Astrocyte (in vitro differentiated cells and primary cell): Measurements from ENCODE around the gene FSD1. TPM values are rescaled to one million over a fixed set of nuclear protein-coding genes. Genes with fewer than 3 reads are reported as not detected.

Source experiments
- DNase-seq: peaks from one replicate; pipeline ENCODE4 v3.0.0-alpha.2; 2010; ENCODE audit warnings: low read depth
- FAIRE-seq: peaks from 2 replicates; lab custom pipeline; 2011; peaks lifted over from hg19 to GRCh38; lab: Jason Lieb, UNC
- H2AFZ ChIP-seq: 2 replicates; pipeline ENCODE4 v1.6.0; 2012; ENCODE audit warnings: low read depth, low read length, inconsistent platforms
- H3K27ac ChIP-seq: 2 replicates; pipeline ENCODE4 v1.5.1; 2011; ENCODE audit warnings: low read depth, low read length, inconsistent platforms
- H3K27me3 ChIP-seq: 2 replicates; pipeline ENCODE4 v1.6.0; 2011; ENCODE audit warnings: low read length, inconsistent platforms; ENCODE audit not compliant: insufficient read depth
- H3K36me3 ChIP-seq: 2 replicates; pipeline ENCODE4 v1.5.1; 2011; ENCODE audit warnings: low read length, inconsistent platforms; ENCODE audit not compliant: insufficient read depth
- H3K4me1 ChIP-seq: 2 replicates; pipeline ENCODE4 v1.5.1; 2011; ENCODE audit warnings: low read length, inconsistent platforms; ENCODE audit not compliant: insufficient read depth
- H3K4me2 ChIP-seq: 2 replicates; pipeline ENCODE4 v1.6.0; 2012; ENCODE audit warnings: low read length, inconsistent platforms
- H3K4me3 ChIP-seq: 2 replicates; pipeline ENCODE4 v1.5.1; 2011; ENCODE audit warnings: low read depth, mild to moderate bottlenecking, low read length, inconsistent platforms; ENCODE audit not compliant: insufficient read depth
- H3K79me2 ChIP-seq: 2 replicates; pipeline ENCODE4 v1.6.0; 2012; ENCODE audit warnings: mild to moderate bottlenecking, low read length, inconsistent platforms; ENCODE audit not compliant: insufficient read depth
- H3K9ac ChIP-seq: 2 replicates; pipeline ENCODE4 v1.6.0; 2012; ENCODE audit warnings: mild to moderate bottlenecking, low read length, inconsistent platforms
- H3K9me3 ChIP-seq: 2 replicates; pipeline ENCODE4 v1.5.1; 2012; ENCODE audit warnings: low read depth, mild to moderate bottlenecking, low read length, inconsistent platforms; ENCODE audit not compliant: insufficient read depth
- H4K20me1 ChIP-seq: 2 replicates; pipeline ENCODE4 v1.6.0; 2012; ENCODE audit warnings: low read length, inconsistent platforms; ENCODE audit not compliant: insufficient read depth
- H3K27ac Mint-ChIP-seq: one replicate; pipeline ENCODE4 v1.8.0; 2021; ENCODE audit warnings: mild to moderate bottlenecking, mixed read lengths; ENCODE audit not compliant: unreplicated experiment
- H3K27me3 Mint-ChIP-seq: one replicate; pipeline ENCODE4 v1.8.0; 2021; ENCODE audit warnings: low read depth, mixed read lengths; ENCODE audit not compliant: unreplicated experiment
- H3K36me3 Mint-ChIP-seq: one replicate; pipeline ENCODE4 v1.8.0; 2021; ENCODE audit warnings: low read depth, mixed read lengths; ENCODE audit not compliant: unreplicated experiment
- H3K4me1 Mint-ChIP-seq: one replicate; pipeline ENCODE4 v1.8.0; 2021; ENCODE audit warnings: low read depth, mixed read lengths; ENCODE audit not compliant: unreplicated experiment
- H3K4me3 Mint-ChIP-seq: one replicate; pipeline ENCODE4 v1.8.0; 2021; ENCODE audit warnings: mild to moderate bottlenecking, moderate library complexity, mixed read lengths; ENCODE audit not compliant: unreplicated experiment
- H3K9me3 Mint-ChIP-seq: one replicate; pipeline ENCODE4 v1.8.0; 2021; ENCODE audit warnings: mild to moderate bottlenecking, mixed read lengths; ENCODE audit not compliant: unreplicated experiment
- EZH2 ChIP-seq: IDR thresholded peaks from 2 replicates; pipeline ENCODE4 v1.6.1; 2012; ENCODE audit warnings: mild to moderate bottlenecking, low read length, inconsistent platforms; ENCODE audit not compliant: insufficient read depth
- total RNA-seq: library from RNA; stranded (reverse); gene quantifications from 2 replicates; pipeline ENCODE4 v1.2.1, GENCODE V29; 2021
- TF ChIP-seq, protein P1 (sequence below): IDR thresholded peaks from 2 replicates; pipeline ENCODE4 v1.5.1; 2011; ENCODE audit warnings: low read depth, mild to moderate bottlenecking, inconsistent platforms, low read length, moderate library complexity; ENCODE audit not compliant: insufficient read depth

Gene FSD1
- total RNA-seq, 1 donor from 2014 or later = 15.1 TPM

DNA sequence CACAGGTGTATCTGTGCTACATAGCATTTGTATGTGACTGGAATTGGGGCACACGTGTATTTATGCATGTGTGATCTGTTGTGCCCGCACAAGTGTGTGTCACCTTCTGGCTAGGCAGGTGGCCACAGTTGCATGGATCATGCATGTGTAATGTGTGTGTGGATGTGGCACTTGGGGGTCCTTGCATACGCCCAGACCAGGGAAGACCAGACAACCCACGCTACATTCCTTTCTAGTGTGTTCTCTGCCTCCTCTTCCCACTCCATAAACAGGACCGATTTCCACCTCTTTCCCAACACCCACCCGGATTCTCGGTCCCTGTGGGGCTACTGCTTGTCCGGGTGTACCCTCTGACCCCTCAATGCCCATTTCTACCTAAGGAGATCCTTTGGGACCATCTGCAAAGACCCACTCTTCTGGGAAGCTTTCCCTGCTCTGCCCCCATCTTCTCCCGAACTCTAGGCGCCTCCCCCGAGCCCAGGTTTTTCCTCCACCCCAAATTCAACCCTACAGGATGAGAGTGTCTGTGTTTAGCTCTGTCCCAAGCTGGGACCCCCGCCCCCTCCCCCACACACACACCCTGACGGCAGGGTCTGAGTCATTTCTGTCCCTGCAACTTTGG, 21.9 kb downstream of the FSD1 start:
- H4K20me1 ChIP-seq = no peaks in the 10 kb centered on the region
- H2AFZ ChIP-seq = no peak overlapping the region
- peak overlapping the region; percentile 64 for H3K4me2 ChIP-seq
- Mint-ChIP-seq H3K27ac (peak overlapping the region; percentile 48), H3K27me3 (no peaks in the 10 kb centered on the region), H3K4me3 (peak overlapping the region; percentile 74), H3K36me3 (peaks cover 3% of the 10 kb centered on the region), H3K9me3 (no peaks in the 10 kb centered on the region), H3K4me1 (peaks cover 2% of the 10 kb centered on the region)
- no peaks in the 10 kb centered on the region for H3K79me2 ChIP-seq
- H3K27me3 ChIP-seq = no peaks in the 10 kb centered on the region
- H3K9ac ChIP-seq = no peak overlapping the region
- no peaks in the 10 kb centered on the region for H3K9me3 ChIP-seq
- no peak for DNase-seq
- no peak overlapping the region for H3K27ac ChIP-seq
- peaks cover 3% of the 10 kb centered on the region for H3K4me1 ChIP-seq
- FAIRE-seq = no peak
- TF ChIP-seq, protein P1, sequence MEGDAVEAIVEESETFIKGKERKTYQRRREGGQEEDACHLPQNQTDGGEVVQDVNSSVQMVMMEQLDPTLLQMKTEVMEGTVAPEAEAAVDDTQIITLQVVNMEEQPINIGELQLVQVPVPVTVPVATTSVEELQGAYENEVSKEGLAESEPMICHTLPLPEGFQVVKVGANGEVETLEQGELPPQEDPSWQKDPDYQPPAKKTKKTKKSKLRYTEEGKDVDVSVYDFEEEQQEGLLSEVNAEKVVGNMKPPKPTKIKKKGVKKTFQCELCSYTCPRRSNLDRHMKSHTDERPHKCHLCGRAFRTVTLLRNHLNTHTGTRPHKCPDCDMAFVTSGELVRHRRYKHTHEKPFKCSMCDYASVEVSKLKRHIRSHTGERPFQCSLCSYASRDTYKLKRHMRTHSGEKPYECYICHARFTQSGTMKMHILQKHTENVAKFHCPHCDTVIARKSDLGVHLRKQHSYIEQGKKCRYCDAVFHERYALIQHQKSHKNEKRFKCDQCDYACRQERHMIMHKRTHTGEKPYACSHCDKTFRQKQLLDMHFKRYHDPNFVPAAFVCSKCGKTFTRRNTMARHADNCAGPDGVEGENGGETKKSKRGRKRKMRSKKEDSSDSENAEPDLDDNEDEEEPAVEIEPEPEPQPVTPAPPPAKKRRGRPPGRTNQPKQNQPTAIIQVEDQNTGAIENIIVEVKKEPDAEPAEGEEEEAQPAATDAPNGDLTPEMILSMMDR = no peak
- TF ChIP-seq EZH2 = no peak
- H3K4me3 ChIP-seq = no peak overlapping the region
- no peaks in the 10 kb centered on the region for H3K36me3 ChIP-seq

DNA sequence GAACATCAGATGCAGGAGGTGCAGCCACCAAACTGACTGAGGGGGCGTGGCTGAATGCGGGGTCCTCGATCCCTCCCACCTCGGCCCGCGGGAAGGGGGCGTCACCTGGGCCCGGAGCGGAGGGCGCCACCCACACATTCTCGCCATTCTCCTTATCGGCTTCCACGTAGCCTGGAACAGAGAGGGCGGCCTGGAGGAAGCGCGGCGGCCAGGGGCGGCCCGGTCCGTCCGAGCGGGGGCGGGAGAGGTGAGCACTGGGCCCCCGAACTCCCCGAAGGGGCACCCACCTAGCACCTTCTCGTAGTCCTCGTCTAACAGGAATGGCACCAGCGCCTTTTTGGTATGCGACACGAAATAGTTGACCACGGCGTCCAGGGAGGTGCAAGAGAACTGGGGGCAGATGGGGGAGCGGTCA, 22.4 kb downstream of the FSD1 start:
- Mint-ChIP-seq H3K9me3 (no peaks in the 10 kb centered on the region), H3K4me1 (peaks cover 2% of the 10 kb centered on the region), H3K36me3 (peaks cover 3% of the 10 kb centered on the region), H3K27ac (no peak overlapping the region), H3K27me3 (no peaks in the 10 kb centered on the region), H3K4me3 (peak overlapping the region; percentile 74)
- TF ChIP-seq, protein P1 = no peak
- FAIRE-seq (no peak), DNase-seq (no peak)
- no peaks in the 10 kb centered on the region for H3K79me2 ChIP-seq
- no peaks in the 10 kb centered on the region for H3K9me3 ChIP-seq
- H3K9ac ChIP-seq = no peak overlapping the region
- H2AFZ ChIP-seq = peak overlapping the region; percentile 51
- H3K4me3 ChIP-seq = no peak overlapping the region
- no peak overlapping the region for H3K27ac ChIP-seq
- peaks cover 3% of the 10 kb centered on the region for H3K4me1 ChIP-seq
- no peaks in the 10 kb centered on the region for H4K20me1 ChIP-seq
- no peaks in the 10 kb centered on the region for H3K27me3 ChIP-seq
- peak overlapping the region; percentile 64 for H3K4me2 ChIP-seq
- H3K36me3 ChIP-seq = no peaks in the 10 kb centered on the region

DNA sequence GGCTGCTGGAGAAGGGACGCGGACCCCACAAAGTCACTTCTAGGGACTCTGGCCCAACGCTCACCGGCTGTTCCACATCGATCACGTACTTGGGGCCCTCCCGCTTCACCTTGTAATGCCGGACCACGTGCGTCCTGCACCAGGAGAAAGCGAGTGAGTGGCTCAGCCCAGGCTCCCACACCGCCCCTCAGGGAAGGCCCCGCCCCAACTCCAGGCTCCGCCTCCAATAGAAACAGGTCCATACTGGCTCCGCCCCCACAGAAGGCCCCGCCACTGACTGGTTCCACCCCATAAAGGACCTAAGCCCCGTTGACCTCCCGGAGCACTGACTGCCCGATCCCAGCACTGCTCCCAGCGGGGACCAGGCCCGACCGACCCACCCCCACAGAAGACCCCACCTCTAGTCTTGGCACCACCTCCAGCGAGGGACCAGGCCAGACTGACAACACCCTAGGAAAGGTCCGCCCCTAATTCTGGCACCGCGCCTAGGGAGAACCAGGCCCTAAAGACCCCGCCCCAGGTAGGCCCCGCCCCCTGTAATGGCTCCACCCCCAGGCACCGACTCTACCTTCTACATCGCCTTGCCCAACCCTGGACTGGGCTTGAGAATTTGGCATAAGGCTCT, 23.0 kb downstream of the FSD1 start:
- no peaks in the 10 kb centered on the region for H3K79me2 ChIP-seq
- no peaks in the 10 kb centered on the region for H3K36me3 ChIP-seq
- TF ChIP-seq EZH2 = no peak
- TF ChIP-seq, protein P1 = no peak
- Mint-ChIP-seq H3K27ac (peak overlapping the region; percentile 41), H3K4me3 (peak overlapping the region; percentile 71), H3K36me3 (peaks cover 3% of the 10 kb centered on the region), H3K27me3 (no peaks in the 10 kb centered on the region), H3K4me1 (peaks cover 2% of the 10 kb centered on the region), H3K9me3 (no peaks in the 10 kb centered on the region)
- no peak overlapping the region for H3K27ac ChIP-seq
- H2AFZ ChIP-seq = peak overlapping the region; percentile 51
- no peak for DNase-seq
- no peak for FAIRE-seq
- peak overlapping the region; percentile 64 for H3K4me2 ChIP-seq
- no peaks in the 10 kb centered on the region for H4K20me1 ChIP-seq
- H3K27me3 ChIP-seq = no peaks in the 10 kb centered on the region
- no peak overlapping the region for H3K9ac ChIP-seq
- H3K9me3 ChIP-seq = no peaks in the 10 kb centered on the region
- no peak overlapping the region for H3K4me3 ChIP-seq
- H3K4me1 ChIP-seq = peaks cover 3% of the 10 kb centered on the region
